SKM-1 (cell line): Measurements from ENCODE around the gene PPP3CA.
A peak's percentile ranks its signal among the peaks of the same experiment; 100 is the strongest.
"Not testable (repeated sequence)": the region's sequence is repeated elsewhere in the genome, so short reads cannot be mapped to it uniquely, and the experiment has no call there.

Source experiments
- DNase-seq: peaks from one replicate; lab custom pipeline; 2025; ENCODE audit not compliant: unreplicated experiment; lab: John Stamatoyannopoulos, UW

PPP3CA gene

DNA sequence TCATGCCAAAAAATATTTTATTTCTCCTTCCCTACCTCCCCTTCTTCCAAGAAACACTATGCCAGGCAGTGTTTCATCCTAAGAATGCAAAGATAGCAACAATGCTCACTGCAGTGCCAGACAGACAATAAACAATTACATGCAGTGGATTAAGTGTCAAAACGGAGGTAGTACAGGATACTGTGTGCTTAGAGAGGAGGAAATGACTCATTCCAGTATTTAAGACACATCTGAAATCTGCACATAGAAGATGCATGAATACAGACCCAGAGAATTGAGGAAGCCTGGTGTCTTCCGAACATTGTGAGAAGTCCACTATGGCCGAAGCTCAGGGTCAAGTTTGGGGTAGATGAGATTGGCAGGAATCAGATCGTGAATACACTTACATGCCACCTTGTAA lies 326.4 kb downstream of the PPP3CA start:
- no peak for DNase-seq

DNA sequence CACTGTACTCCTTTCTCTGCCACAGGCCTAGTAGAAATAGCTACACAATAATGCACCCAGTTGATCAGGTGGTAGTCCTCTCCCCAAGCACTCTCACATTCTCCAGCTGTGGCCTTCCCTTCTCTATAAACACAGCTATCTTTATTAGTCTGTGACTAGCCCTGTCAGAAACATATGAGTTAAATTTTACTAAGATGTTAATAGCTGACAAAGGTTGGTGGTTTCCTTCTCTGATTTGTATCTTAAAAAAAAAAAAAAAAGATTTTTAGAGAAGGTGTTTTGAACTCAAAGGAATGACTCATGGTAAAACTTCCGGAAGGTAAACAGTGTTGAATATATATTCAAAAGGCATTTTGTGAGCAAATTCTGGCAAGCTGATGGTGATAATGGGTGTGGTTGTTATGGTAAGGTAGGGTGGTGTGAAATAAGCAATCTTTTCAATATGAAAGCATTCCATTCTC lies 327.4 kb downstream of the PPP3CA start:
- DNase-seq: no peak

DNA sequence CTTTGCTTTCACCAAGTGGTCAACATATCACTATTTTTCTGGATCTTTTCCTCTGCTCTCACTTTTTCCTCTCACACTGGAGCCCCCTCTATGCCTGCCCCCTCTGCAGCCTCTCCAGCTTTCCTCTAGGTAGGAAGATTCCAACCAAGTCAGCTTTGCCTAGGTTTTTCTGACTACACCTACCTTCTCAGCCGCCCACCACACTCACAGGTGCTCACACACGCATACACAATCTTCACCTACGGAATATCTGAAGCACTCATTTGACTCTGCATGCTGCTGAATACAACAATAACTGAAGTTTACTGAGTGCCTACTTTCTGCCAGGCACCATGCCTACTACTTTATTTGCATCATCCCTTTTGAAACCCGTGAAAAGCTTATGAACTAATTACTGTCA lies 328.0 kb downstream of the PPP3CA start:
- DNase-seq: no peak

DNA sequence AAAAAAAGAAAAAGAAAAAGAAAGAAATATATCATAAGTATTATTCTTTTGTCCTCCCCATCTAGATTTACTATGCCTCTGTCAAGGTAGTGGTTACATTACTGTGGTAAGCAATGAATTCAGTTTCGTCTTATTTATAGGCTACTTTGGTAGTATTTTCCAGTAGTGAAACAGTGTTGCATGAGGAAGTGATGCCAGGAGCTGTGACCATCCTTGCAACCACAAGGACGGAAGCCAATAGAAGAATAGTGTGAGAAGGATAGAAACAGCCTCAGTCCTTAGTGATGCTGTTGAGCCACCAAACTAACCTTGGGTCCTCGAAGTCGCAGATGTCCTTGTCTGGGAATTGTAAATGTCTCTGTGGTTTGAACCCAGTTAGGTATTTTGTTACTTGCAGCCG lies 328.5 kb downstream of the PPP3CA start:
- peak; percentile 24 for DNase-seq

DNA sequence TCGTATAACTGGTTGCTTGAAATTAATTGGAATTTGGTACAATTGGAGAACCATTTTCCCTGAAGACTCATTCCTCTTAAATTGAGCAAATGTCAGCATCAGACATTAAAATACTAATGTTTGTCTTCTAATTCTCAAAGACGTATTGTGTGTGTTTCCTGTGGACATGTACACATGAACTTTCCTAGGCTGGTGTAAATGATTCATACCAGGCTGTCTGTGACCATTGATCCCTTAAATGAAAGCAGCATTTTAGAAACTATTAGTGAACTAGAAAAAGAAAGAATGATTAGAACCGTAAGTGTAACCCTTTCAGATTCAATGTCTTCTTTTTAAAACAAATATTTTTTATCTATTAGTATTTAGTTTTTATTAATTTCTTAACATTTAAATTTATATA lies 332.9 kb downstream of the PPP3CA start:
- DNase-seq: no peak

DNA sequence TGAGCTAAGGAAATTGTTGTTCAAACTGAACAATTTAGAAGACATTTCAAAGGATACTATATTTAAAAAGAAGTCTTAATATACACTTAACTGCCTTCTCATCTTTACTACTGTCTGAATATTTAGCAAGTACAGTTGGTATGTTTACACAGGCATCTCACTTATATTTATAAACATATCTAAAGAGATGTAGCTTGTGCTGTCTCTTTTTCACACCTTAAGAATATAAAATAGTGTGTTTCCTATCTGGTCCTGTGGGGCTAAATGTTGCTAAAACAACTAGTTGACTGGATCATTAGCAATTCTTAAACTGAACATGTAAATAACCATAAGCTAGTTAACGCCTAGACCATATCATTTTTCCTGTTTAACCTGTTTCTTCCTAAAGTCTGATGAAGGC lies 336.3 kb downstream of the PPP3CA start:
- DNase-seq: no peak

DNA sequence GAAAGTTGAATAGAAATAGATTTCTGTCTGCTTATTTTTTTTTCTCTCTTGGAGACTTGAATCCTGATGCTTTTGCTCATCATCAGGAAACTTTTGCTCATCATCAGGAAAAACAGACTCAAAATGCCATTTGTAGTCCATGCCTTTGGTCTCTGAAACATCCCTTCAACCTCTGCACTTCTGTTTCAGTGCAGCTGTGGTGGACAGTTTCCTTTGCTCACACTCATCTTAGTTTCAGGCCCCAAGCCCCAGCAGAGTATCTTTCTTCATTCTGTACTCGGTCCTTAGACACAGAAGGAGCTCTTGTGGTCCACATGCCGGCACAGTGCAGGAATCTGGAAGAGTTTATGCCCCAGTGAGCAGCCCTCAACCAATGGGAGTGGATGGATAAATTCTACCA lies 337.9 kb downstream of the PPP3CA start:
- DNase-seq: no peak

DNA sequence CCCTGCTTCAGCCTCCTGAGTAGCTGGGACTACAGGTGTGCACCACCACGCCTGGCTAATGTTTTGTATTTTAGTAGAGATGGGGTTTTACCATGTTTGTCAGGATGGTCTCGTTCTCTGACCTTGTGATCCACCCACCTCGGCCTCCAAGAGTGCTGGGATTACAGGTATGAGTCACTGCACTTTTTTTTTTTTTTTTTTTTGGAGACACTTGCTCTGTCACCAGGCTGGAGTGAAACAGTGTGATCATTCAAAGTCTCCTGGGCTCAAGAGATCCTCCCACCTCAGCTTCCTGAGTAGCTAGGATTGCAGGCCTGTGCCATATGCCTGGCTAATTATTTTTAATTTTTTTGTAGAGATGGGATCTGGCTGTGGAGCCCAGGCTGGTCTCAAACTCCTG lies 338.8 kb downstream of the PPP3CA start:
- DNase-seq: no peak

DNA sequence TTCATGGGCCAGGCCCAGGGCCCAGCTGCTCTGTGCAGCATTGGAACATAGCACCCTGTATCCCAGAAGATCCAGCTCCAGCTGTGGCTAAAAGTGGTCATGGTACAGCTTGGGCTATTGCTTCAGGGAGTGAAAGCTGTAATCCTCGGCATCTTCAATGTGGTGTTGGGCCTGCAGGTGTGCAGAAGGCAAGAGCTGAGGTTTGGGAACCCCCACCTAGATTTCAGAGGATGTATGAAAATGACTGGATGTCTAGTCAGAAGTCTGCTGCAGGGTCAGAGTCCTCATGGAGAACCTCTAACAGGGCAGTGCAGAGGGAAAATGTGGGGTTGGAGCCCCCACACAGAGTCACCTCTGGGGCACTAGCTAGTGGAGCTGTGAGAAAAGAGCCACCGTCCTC lies 341.7 kb downstream of the PPP3CA start:
- DNase-seq: no peak

DNA sequence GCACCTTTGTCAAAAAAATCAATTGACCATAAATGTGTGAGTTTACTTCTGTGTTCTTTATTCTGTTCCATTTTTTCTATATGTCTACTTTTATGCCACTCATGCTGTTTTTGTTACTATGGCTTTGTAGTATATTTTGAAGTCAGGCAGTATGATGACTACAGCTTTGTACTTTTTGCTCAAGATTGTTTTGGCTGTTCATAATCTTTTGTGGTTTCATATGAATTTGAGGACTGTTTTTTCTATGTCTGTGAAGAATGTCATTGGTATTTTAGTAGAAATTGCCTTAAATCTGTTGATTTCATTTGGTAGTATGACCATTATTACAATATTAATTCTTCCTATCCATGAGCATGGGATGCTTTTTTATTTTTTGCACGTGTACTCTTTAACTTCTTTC lies 346.8 kb downstream of the PPP3CA start:
- no peak for DNase-seq

DNA sequence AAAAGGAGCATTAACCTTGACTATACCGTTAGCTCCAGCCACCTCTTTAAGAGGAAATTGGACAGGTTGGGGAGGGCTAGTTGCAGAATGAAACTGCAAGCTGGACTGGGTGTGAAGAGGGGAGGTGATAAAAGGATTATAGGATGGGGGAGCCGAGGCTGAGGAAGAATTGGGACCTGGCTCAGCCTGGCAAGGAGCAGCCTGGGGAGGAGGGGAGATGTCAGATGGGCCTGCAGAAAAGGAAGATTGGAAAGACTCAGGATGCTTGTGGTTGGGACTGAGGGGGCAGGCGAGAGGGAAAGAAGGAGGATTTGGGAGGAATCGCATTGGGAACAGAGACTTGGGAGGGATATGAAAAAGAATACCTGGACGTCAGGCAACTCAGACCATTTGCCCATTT lies 351.7 kb downstream of the PPP3CA start:
- no peak for DNase-seq

DNA sequence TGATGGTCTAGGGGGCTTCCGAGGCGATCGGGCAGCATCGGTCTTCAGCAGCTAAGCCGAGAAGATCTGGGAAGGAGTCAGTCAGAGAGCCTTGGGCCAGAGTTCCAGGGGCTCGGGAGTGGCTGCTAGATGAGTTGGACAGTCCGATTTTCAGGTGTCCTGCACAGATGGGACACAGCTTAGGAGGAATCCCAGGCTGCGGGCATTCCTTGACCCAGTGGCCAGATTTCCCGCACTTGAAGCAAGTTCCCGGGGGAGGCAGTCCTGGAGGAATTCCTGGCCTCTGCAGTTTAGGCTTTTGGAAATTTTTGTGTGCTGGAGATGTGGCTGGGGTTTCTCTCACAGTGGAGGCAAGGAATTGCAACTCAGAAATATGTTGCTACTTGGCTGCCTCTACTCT lies 352.3 kb downstream of the PPP3CA start:
- DNase-seq: not testable (repeated sequence)

DNA sequence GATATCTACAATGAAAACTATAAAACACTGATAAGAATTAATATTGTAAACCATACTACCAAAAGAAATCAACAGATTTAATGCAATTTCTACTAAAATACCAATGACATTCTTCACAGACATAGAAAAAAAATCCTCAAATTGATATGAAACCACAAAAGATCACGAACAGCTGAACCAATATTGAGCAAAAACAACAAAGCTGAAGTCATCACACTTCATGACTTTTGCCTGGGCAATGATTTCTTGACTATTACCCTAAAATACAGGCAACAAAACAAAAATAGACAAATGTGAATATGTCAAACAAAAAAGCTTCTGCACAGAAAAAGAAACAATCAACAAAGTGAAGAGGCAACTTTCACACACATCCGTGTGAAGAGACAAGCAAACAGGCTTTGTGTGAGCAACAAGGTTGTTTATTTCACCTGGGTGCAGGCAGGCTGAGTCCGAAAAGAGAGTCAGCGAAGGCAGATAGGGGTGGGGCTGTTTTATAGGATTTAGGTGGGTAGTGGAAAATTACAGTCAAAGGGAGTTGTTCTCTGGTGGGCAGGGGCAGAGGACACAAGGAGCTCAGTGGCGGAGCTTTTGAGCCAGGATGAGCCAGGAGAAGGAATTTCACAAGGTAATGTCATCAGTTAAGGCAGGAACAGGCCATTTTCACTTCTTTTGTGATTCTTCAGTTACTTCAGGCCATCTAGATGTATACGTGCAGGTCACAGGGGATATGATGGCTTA lies 355.8 kb downstream of the PPP3CA start:
- DNase-seq: not testable (repeated sequence)

DNA sequence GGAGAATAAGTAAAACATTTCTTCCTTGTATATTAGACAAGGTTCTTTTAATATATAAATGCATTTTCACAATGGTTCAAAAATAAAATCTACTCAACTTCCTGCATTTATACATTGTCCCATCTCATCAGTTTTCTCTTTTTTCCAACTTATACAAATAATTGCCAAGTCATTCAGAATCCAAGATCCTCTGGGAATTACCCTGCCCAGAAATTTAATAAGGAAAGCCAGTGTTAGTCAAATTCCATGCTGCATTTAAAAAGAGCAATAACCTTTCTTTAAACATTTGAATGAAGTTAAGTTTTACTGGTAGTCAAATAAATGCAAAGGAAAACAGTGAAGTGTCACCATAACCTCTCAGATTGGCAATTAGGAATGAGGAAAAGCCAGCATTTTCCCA lies 357.9 kb downstream of the PPP3CA start:
- DNase-seq: no peak

DNA sequence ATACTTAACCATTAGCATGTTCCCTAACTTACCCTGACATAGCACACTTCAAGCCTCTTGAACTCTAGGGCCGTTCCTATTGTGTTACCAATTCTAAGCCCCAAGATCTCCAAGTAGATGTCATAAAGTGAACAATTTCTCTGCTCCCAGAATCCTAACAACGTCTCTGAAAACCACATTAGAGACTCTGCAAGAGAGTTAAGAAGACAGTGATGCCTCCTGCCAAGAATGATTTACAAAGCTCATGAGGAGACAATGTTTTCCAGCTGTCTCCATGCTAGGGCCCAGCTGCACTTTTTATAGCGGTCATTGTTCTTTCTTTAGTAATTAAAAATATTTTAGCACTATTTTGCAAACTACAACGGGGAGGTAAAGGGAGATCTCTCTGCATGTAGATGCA lies 358.4 kb downstream of the PPP3CA start:
- DNase-seq: no peak

DNA sequence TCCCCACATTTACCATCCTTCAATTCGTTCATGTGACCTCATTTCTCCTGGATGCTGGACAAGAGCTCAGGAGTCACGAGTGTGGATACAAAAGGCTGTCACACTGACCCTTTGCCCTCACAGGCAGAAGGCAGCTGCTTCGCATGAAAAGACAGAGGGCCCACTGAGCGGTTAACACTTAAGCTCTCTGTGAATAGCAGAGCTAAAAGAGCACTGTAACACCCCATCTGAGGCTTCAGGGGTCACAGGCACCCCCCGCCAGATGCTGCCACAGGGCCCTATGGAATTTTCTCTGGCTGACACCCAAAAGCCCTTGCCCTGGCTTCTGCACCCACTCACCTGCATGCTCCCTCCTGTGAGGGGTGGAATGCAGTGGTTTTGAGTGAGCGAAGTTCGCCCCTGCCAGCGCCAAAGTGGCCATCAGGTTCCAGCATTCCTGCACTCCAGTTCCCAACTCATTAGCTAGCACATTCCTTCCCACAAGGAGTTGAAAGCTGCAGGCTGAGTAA lies 360.9 kb downstream of the PPP3CA start:
- DNase-seq: no peak

DNA sequence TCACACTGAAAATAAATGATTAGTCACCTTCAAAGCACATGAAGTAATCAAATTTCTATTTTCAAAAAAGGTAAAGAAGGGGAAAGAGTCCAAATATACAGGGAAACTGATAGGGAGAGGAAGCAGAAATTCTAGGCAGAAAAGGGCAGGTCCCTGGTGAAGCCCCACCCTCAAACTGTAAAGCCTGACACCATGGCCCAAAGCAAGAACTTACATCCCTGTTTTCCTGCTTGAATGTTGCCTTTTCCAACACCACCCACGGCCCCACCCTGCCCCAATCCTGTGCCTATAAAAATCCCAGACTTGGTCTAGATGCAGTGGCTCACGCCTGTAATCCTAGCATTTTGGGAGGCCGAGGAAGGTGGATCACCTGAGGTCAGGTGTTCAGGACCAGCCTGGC lies 361.8 kb downstream of the PPP3CA start:
- no peak for DNase-seq

DNA sequence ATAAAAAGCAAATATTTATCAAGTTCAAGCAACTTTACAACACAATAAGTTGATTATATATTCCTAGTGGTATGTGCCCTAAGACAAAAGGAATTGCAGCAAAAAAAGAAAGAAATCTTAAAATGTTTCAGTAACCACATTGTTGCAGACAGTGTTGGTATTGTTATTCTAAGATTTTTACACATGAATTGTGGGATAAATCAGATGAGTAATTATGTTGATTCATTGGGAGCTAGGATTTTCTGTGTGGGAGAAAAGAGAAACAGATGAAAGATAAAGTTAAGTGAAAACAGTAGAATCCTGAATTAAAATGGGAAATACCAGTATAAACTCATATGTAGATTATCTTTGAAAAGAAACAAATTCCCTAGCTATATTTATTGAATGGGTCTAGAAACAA lies 362.4 kb downstream of the PPP3CA start:
- DNase-seq: no peak

DNA sequence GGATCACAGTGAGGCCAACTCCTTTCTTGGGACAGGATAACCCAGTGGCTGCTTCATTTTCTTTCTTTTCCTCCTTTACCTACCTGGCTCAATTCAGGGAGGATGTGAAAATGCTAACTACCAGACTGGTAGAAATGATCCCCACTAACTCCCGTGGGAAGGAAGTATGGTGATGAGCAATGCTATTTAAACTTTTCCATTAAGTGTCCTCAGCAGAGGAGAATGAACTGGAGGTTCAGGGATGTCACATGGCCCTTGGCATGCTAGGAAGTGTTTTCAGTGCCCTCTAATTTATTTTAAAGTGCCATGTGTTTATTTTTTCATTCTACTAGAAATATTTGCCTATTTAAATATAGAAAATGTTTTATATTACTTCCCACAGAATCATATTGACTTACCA lies 363.9 kb downstream of the PPP3CA start:
- no peak for DNase-seq

DNA sequence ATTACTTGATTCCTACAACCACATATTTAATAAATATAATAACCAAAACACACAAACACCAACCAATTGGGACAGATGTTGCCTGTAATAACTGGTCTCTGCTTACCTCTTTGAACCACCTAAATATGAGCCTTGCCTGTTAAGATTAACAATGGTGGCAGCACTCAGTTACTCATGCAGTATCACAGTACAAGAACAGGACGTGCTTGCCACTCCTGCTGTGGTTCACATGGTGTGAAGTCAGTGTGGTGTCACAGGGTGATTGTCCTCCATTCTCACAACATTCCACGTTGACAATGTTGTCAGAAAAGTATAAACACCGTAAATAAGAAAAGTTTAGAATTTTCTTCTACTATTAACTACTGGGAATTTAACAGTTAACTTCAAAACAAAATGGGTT lies 365.0 kb downstream of the PPP3CA start:
- no peak for DNase-seq

DNA sequence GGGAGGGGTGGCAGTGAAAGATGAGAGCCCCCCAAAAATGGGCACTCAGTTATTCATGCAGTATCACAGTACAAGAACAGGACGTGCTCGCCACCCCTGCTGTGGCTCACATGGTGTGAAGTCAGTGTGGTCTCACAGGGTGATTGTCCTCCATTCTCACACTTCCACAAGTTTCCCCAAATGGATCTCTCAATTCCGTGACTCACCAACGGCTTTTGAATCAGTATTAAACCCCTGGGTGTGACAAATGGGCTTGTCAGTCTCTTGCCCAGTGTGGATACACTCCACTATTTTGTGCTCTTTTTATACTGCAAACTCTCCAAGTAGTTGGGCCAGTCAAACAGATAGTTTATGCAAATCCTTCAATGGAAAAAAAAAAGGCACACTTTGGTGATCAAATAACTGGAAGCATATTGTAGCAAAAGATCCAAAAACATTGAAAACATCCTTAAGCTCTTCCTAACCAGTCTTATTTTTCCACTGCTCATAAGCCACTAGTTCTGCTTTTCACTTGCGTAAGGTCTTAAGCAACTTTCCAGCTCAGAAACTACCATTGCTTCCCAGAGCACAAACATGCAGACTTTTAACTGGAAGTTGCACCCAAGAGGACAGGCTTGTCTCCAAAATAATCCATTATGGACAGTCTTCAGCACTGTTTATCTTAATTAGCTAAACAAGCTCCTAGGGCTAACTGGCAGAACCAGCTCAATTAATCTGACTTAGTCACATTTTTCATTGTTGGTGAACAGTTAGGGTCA lies 365.7 kb downstream of the PPP3CA start:
- DNase-seq: peak; percentile 74

DNA sequence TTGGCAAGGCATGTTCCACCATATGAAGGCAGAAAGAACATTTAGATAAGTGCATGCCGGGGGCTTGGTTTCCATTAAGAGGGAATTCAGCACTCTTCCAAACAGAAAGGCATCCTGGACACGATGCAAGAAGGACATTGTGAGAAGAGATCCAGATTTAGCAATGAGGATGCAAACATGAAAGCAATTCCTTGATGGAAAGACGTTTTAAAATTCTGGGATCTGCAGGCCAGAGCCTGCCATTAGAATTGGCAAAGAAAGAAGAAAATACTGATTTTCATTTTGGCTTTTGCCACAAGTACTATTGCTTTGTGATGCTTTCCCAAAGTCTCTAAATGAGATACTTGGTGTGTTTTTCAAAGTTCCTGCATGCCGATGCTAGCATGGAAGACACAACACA lies 367.6 kb downstream of the PPP3CA start:
- DNase-seq: no peak
